ENCODE results near the gene FHOD3.

Gene FHOD3

GRCh38 chr18:36295880-36296301 is 1.6 kb upstream of the FHOD3 start:
- no peak for DNase-seq (ENCODE audit: low read depth in 3 of 3, low spot score in 1 of 3)

- DNase-seq (ENCODE audit: low read depth in 3 of 3, low spot score in 1 of 3): no peak
Measured at GRCh38 chr18:36296650-36297416, 680 bp upstream of the FHOD3 start.

- no peak for DNase-seq (ENCODE audit: low read depth in 3 of 3, low spot score in 1 of 3)
Measured at GRCh38 chr18:36298126-36298741, 721 bp downstream of the FHOD3 start.

- no peak for DNase-seq (ENCODE audit: low read depth in 3 of 3, low spot score in 1 of 3)
Measured at GRCh38 chr18:36299015-36299414, 1.5 kb downstream of the FHOD3 start.

- no peak for DNase-seq (ENCODE audit: low read depth in 3 of 3, low spot score in 1 of 3)
Measured at GRCh38 chr18:36300211-36300610, 2.7 kb downstream of the FHOD3 start.

GRCh38 chr18:36301884-36302283 is 4.4 kb downstream of the FHOD3 start:
- DNase-seq (ENCODE audit: low read depth in 3 of 3, low spot score in 1 of 3): no peak

- no peak for DNase-seq (ENCODE audit: low read depth in 3 of 3, low spot score in 1 of 3)
Measured at GRCh38 chr18:36302676-36303075, 5.2 kb downstream of the FHOD3 start.

GRCh38 chr18:36303211-36303844 is 5.8 kb downstream of the FHOD3 start:
- DNase-seq (ENCODE audit: low read depth in 3 of 3, low spot score in 1 of 3): no peak

GRCh38 chr18:36304723-36305122 is 7.2 kb downstream of the FHOD3 start:
- DNase-seq (ENCODE audit: low read depth in 3 of 3, low spot score in 1 of 3): no peak

- no peak for DNase-seq (ENCODE audit: low read depth in 3 of 3, low spot score in 1 of 3)
Measured at GRCh38 chr18:36305375-36305774, 7.9 kb downstream of the FHOD3 start.

- DNase-seq (ENCODE audit: low read depth in 3 of 3, low spot score in 1 of 3): no peak
Measured at GRCh38 chr18:36307513-36307912, 10.0 kb downstream of the FHOD3 start.

GRCh38 chr18:36308711-36309435 is 11.4 kb downstream of the FHOD3 start:
- no peak for DNase-seq (ENCODE audit: low read depth in 3 of 3, low spot score in 1 of 3)

- DNase-seq (ENCODE audit: low read depth in 3 of 3, low spot score in 1 of 3): no peak
Measured at GRCh38 chr18:36309436-36310391, 12.2 kb downstream of the FHOD3 start.

GRCh38 chr18:36311026-36311570 is 13.6 kb downstream of the FHOD3 start:
- no peak for DNase-seq (ENCODE audit: low read depth in 3 of 3, low spot score in 1 of 3)

- DNase-seq (ENCODE audit: low read depth in 3 of 3, low spot score in 1 of 3): no peak
Measured at GRCh38 chr18:36312806-36313395, 15.4 kb downstream of the FHOD3 start.

- DNase-seq (ENCODE audit: low read depth in 3 of 3, low spot score in 1 of 3): no peak
Measured at GRCh38 chr18:36314098-36314497, 16.6 kb downstream of the FHOD3 start.

- no peak for DNase-seq (ENCODE audit: low read depth in 3 of 3, low spot score in 1 of 3)
Measured at GRCh38 chr18:36314754-36315153, 17.2 kb downstream of the FHOD3 start.

- DNase-seq (ENCODE audit: low read depth in 3 of 3, low spot score in 1 of 3): no peak
Measured at GRCh38 chr18:36315736-36316135, 18.2 kb downstream of the FHOD3 start.

- no peak for DNase-seq (ENCODE audit: low read depth in 3 of 3, low spot score in 1 of 3)
Measured at GRCh38 chr18:36316246-36316645, 18.7 kb downstream of the FHOD3 start.
